ENCODE results near the gene KIR2DL3.
"Not testable (repeated sequence)": the region's sequence is repeated elsewhere in the genome, so short reads cannot be mapped to it uniquely, and the experiment has no call there.

- TF ChIP-seq CTCF, POLR2A, EP300 (IDR thresholded peaks at IDR 0.05): not testable (repeated sequence)
Measured at GRCh38 chr19:54777851-54778250, 39.5 kb downstream of the KIR2DL3 start.
